Heart right ventricle (tissue), 16 donors: ENCODE data around the gene ORC2. TPM values are rescaled to one million over a fixed set of nuclear protein-coding genes. Genes with fewer than 3 reads are reported as not detected.
A peak's percentile ranks its signal among the peaks of the same experiment; 100 is the strongest.

Experiments
- ATAC-seq, 8 donors: fragments of 200-7000 bp; cut with Tn5 transposase; one replicate each; pipeline ENCODE4 v1.9.1; 2020; ENCODE audit warnings: mild to moderate bottlenecking in 8 of 8, moderate library complexity in 8 of 8, moderate number of reproducible peaks in 1 of 8
- DNase-seq, 2 donors: peaks; one replicate each; pipeline ENCODE4 v3.0.0-alpha.2; 2020
- H3K27ac ChIP-seq, 10 donors: fragments of 200-600 bp; sonication (generic) in 2 of 10; one replicate each; pipeline versions ENCODE4 v1.5.0 to v1.8.0; 2020 to 2022; ENCODE audit warnings: mild to moderate bottlenecking in 3 of 10
- H3K27me3 ChIP-seq, 7 donors: fragments of 200-600 bp; one replicate each; pipeline ENCODE4 v1.8.0; 2021 to 2022; ENCODE audit warnings: mild to moderate bottlenecking in 2 of 7
- H3K36me3 ChIP-seq, 9 donors: fragments of 200-600 bp; sonication (generic) in 1 of 9; one replicate each; pipeline versions ENCODE4 v1.5.0 to v1.8.0; 2020 to 2022; ENCODE audit warnings: mild to moderate bottlenecking in 2 of 9
- H3K4me1 ChIP-seq, 9 donors: fragments of 200-600 bp; sonication (generic) in 1 of 9; one replicate each; pipeline versions ENCODE4 v1.5.0 to v1.8.0; 2020 to 2022; ENCODE audit warnings: mild to moderate bottlenecking in 4 of 9
- H3K4me3 ChIP-seq, 10 donors: fragments of 200-600 bp; sonication (generic) in 2 of 10; one replicate each; pipeline versions ENCODE4 v1.5.0 to v1.8.0; 2020 to 2022; ENCODE audit warnings: mild to moderate bottlenecking in 7 of 10, moderate library complexity in 2 of 10
- H3K9me3 ChIP-seq, 11 donors: fragments of 200-600 bp in 10 of 11; sonication (generic) in 2 of 11; one replicate each; pipeline versions ENCODE4 v1.5.0 to v1.8.0; 2013 to 2022; ENCODE audit warnings: mild to moderate bottlenecking in 2 of 11, control low read depth in 1 of 11, moderate library complexity in 1 of 11
- WGBS, 2 donors: extraction: QIAGEN DNeasy Blood & Tissue Kit; methylation state at CpG; one replicate each; pipeline ENCODE4 v1.1.7; 2013; ENCODE audit warnings: inconsistent platforms in 1 of 2; 5-methylcytosine and 5-hydroxymethylcytosine counted together
- intact Hi-C, 10 donors: fragments of 100-400 bp; cut with DNase I; formaldehyde crosslinking; loops; one replicate each; pipeline versions ENCODE4 v1.11.1 to v1.14.2; 2022
- polyA plus RNA-seq, 2 donors: library from polyadenylated mRNA; stranded (reverse); fragments of 200-250 nt; gene quantifications; one replicate each; pipeline ENCODE4 v1.2.3, GENCODE V29; 2013
- total RNA-seq, 10 donors: library from RNA; stranded (reverse); fragmentation: NEBNext Ultra II Directional in 3 of 10; extraction: Animal tissue kit (Norgen Biotek cat#: 25700) in 3 of 10; gene quantifications; one replicate each; pipeline versions ENCODE4 v1.2.1 to v1.2.4, GENCODE V29; 2021 to 2023
- TF ChIP-seq, protein P1 (sequence below), 9 donors: fragments of 200-600 bp; sonication (generic) in 2 of 9; IDR thresholded peaks; one replicate each; pipeline versions ENCODE4 v1.5.0 to v1.8.0; 2021 to 2022; ENCODE audit warnings: antibody characterized with exemption in 9 of 9, mild to moderate bottlenecking in 5 of 9, moderate library complexity in 1 of 9
- donor health status: Arrhythmogenic right ventricular cardiomyopathy.
- donor health status: ischemic (EF 13 %, LVEDD 7.1; RV severe dilation, severe dysfunction).
- donor health status: healthy with polysubstance abuse.
- donor health status: DM: no; HTN: yes; CAD: no.
- donor health status: DM: no; HTN: no; CAD: no.
- donor health status: ischemic (EF 25% LVEDD 6.9; RV normal size, moderate dysfunction).
- donor health status: ischemic (EF 25% LVEDD 5.7; RV mildly dilated, moderate dysfunction).
- donor health status: healthy.
- donor health status: DM: yes; HTN: yes; CAD: no.
- donor health status: Ischemic cardiomyopathy.
- donor health status: ischemic (EF 35%, LVEDD 5.7; RV mildly dilated, moderate dysfunction).
- donor health status: nonischemic (EF 11% LVEDD 7.7; RV severe dilation, severe dysfunction).
- donor health status: DM: yes; HTN: yes; CAD: no.
- donor health status: PGD.
- donor health status: ischemic (EF 29% LVEDD 5.4; RV normal size, mild dysfunction).
- donor health status: nonischemic (EF 23%, LVEDD 6.1; RV moderate dilation, normal function).

The ORC2 gene
- total and polyA plus RNA-seq, 12 donors = 5.5 to 38.8 (median 27.3) TPM

DNA sequence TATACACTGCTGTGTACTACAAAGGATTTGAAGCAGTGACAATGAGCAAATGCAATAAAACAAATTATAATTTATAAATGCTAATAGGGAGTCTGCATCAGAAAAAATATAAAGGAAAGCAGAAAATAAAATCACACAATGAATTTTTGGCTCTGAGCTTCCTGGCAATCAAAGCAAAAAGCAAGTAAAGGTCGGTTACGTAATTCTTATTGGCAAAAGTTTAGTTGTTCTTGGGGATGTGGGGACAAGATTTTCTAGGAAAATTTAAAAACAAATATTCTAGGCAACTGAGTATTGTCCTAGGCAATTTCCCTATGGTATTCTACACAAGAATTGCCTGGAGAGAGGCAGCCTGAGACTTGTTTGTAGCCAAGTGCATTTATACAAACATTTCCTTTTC lies 1.8 kb downstream of the ORC2 start:
- WGBS, 2 donors = 16 to 20% methylated on average over 2 of the region's 2 CpGs
- TF ChIP-seq, protein P1, sequence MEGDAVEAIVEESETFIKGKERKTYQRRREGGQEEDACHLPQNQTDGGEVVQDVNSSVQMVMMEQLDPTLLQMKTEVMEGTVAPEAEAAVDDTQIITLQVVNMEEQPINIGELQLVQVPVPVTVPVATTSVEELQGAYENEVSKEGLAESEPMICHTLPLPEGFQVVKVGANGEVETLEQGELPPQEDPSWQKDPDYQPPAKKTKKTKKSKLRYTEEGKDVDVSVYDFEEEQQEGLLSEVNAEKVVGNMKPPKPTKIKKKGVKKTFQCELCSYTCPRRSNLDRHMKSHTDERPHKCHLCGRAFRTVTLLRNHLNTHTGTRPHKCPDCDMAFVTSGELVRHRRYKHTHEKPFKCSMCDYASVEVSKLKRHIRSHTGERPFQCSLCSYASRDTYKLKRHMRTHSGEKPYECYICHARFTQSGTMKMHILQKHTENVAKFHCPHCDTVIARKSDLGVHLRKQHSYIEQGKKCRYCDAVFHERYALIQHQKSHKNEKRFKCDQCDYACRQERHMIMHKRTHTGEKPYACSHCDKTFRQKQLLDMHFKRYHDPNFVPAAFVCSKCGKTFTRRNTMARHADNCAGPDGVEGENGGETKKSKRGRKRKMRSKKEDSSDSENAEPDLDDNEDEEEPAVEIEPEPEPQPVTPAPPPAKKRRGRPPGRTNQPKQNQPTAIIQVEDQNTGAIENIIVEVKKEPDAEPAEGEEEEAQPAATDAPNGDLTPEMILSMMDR (IDR thresholded peaks at IDR 0.05) = no peak
- H3K4me1 ChIP-seq = peaks cover 0 to 48% (median 34%) of the 10 kb centered on the region in 9 donors

GRCh38 chr2:200950378-200950777 lies 13.1 kb downstream of the ORC2 start:
- H3K27me3 ChIP-seq = no peaks in the 10 kb centered on the region
- H3K4me1 ChIP-seq = peaks cover 0 to 10% (median 4%) of the 10 kb centered on the region in 9 donors
- ATAC-seq (peak in 5 of 8 donors; percentile 41 to 70 (median 58)), DNase-seq (no peak)
- H3K4me3 ChIP-seq = no peak overlapping the region
- WGBS, 2 donors = 44 to 53% methylated on average over 3 of the region's 3 CpGs
- peak overlapping the region in 5 of 10 donors; percentile 11 to 56 (median 44) for H3K27ac ChIP-seq
- intact Hi-C loops = no loop called here
- H3K9me3 ChIP-seq = no peaks in the 10 kb centered on the region
- peaks cover 0 to 100% (median 30%) of the 10 kb centered on the region in 9 donors for H3K36me3 ChIP-seq
- TF ChIP-seq, protein P1 (IDR thresholded peaks at IDR 0.05) = no peak

More for the DNA sequence above, 1.8 kb downstream of the ORC2 start:
- H3K27me3 ChIP-seq = no peaks in the 10 kb centered on the region
- intact Hi-C loops = loop anchor here in 6 of 10 donors (2.0 to 10.0 kb wide), 6 partner anchors 106 to 216 kb away; partner anchors contain the start of gene HYCC2 (in 2 of the 6)
- peak overlapping the region in 6 of 10 donors; percentile 62 to 96 (median 86) for H3K4me3 ChIP-seq
- ATAC-seq = no peak
- DNase-seq = no peak
- no peaks in the 10 kb centered on the region for H3K9me3 ChIP-seq
- H3K36me3 ChIP-seq = peaks cover 0 to 33% (median 9%) of the 10 kb centered on the region in 9 donors
- peak overlapping the region in 7 of 10 donors; percentile 88 to 93 (median 91) for H3K27ac ChIP-seq

DNA sequence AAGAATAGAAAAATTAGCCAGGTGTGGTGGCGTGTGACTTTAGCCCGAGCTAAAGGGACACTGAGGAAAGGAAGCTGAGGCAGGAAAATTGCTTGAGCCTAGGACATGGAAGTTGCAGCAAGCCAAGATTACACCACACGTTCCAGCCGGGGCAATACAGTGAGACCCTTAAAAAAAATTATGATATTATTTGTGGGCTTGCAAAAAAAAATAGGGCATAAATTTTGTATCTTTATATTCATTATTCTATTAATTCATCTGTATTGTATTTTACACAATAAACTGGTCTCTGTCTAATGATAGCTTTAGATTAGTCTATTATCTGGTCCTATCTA lies 18.1 kb downstream of the ORC2 start:
- ATAC-seq (no peak), DNase-seq (no peak)
- peaks cover 0 to 100% (median 61%) of the 10 kb centered on the region in 9 donors for H3K36me3 ChIP-seq
- intact Hi-C loops = loop anchor here in 1 of 10 donors (10.0 kb wide), 1 partner anchor 49 kb away; no protein-coding TSS in a partner anchor
- no peak overlapping the region for H3K27ac ChIP-seq
- WGBS, 2 donors = 94 to 96% methylated on average over 4 of the region's 4 CpGs
- peaks cover 0 to 4% (median 0%) of the 10 kb centered on the region in 9 donors for H3K4me1 ChIP-seq
- no peaks in the 10 kb centered on the region for H3K9me3 ChIP-seq
- TF ChIP-seq, protein P1 (IDR thresholded peaks at IDR 0.05) = no peak
- no peaks in the 10 kb centered on the region for H3K27me3 ChIP-seq
- H3K4me3 ChIP-seq = no peak overlapping the region

GRCh38 chr2:200944467-200945394 lies 18.7 kb downstream of the ORC2 start:
- DNase-seq = no peak
- ATAC-seq = no peak
- no peak overlapping the region for H3K4me3 ChIP-seq
- intact Hi-C loops = loop anchor here in 1 of 10 donors (10.0 kb wide), 1 partner anchor 50 kb away; no protein-coding TSS in a partner anchor
- peaks cover 0 to 2% (median 0%) of the 10 kb centered on the region in 9 donors for H3K4me1 ChIP-seq
- H3K27ac ChIP-seq = no peak overlapping the region
- no peaks in the 10 kb centered on the region for H3K9me3 ChIP-seq
- TF ChIP-seq, protein P1 (IDR thresholded peaks at IDR 0.05) = no peak
- 92 to 95% methylated on average over 12 of the region's 12 CpGs for WGBS, 2 donors
- H3K36me3 ChIP-seq = peaks cover 0 to 100% (median 66%) of the 10 kb centered on the region in 9 donors
- H3K27me3 ChIP-seq = no peaks in the 10 kb centered on the region
